HG03175 (cell line): ENCODE data around the gene GSTM2.

ENCODE experiments used
- ATAC-seq: cut with Tn5 transposase; IDR thresholded peaks from one replicate; pipeline ENCODE4 v1.9.1; 2021; ENCODE audit warnings: mild to moderate bottlenecking, moderate library complexity; ENCODE audit not compliant: unreplicated experiment

GSTM2 gene

GRCh38 chr1:109667452-109668122 is at the start of gene GSTM2:
TSS of gene GSTM2 (plus strand) at chr1:109668057. CDS start at chr1:109668116, 59 bp downstream.
- peak; percentile 85 for ATAC-seq

- no peak for ATAC-seq
Measured at GRCh38 chr1:109618661-109619575, 48.9 kb upstream of the GSTM2 start.

GRCh38 chr1:109619576-109620400 is 48.1 kb upstream of the GSTM2 start, which contains the start of the genes AMPD2 and GNAT2:
TSS of gene AMPD2 (plus strand) at chr1:109619837. CDS start at chr1:109621176, 1,339 bp downstream.
TSS of gene GNAT2 (minus strand) at chr1:109619616. CDS start at chr1:109612870, 6,746 bp downstream.
- peak; percentile 54 for ATAC-seq

GRCh38 chr1:109620401-109620791 is 47.5 kb upstream of the GSTM2 start:
- no peak for ATAC-seq

DNA sequence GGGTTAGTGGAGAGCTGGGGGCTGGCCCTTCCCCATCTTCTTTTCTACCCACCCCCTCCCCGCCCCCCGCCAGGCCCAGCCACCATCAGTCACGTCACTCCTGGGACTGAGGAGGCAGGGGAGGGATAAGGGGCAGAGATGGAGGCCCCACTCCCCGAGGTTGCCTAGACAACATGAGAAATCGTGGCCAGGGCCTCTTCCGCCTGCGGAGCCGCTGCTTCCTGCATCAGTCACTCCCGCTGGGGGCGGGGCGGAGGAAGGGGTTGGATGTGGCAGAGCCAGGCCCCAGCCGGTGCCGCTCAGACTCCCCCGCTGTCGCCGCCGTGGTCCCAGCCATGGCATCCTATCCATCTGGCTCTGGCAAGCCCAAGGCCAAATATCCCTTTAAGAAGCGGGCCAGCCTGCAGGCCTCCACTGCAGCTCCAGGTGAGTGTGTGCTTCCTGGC is 47.0 kb upstream of the GSTM2 start:
- peak; percentile 71 for ATAC-seq

GRCh38 chr1:109621379-109622136 is 46.3 kb upstream of the GSTM2 start:
- no peak for ATAC-seq

DNA sequence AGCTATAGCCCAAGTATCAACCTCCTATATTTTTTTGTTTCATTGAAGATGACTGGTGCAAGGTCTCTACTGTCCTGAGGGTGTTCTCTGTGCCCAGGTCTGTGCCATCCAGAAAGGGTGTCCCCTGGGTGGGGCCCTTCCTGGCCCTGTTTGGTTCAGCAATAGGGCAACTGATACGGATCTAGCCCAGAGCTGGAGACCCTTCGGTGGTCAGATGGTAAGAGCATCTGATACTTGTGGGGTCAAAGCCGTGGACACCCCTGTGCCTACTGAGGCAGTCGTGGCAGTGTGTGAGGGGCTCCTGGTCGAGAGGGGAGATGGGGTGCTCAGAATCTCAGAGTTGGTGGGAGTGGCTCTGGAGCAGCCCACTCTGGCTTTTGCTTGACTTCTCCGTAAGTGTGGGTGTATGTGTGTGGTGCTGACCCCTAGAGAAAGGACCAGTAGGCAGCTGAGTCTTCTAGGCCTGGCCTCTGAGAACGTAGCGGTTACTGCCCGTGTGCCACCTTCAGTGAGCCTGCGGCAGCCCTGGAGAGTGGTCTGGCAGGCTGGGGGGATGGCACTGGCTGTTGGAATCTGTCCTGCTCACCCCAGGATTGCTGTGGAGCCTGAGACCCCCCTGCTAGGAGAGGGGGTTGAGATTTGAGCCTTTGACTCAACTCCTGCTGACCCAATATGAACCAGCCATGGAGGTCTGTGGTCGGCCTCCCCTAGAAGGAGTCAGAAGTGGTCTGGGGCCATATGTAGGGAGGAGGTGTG is 45.5 kb upstream of the GSTM2 start:
- no peak for ATAC-seq

GRCh38 chr1:109622895-109623294 is 45.0 kb upstream of the GSTM2 start:
- ATAC-seq: no peak

- ATAC-seq: no peak
Measured at GRCh38 chr1:109623601-109624161, 44.2 kb upstream of the GSTM2 start.

- no peak for ATAC-seq
Measured at GRCh38 chr1:109624201-109625010, 43.5 kb upstream of the GSTM2 start.

- no peak for ATAC-seq
Measured at GRCh38 chr1:109625176-109625575, 42.7 kb upstream of the GSTM2 start.

DNA sequence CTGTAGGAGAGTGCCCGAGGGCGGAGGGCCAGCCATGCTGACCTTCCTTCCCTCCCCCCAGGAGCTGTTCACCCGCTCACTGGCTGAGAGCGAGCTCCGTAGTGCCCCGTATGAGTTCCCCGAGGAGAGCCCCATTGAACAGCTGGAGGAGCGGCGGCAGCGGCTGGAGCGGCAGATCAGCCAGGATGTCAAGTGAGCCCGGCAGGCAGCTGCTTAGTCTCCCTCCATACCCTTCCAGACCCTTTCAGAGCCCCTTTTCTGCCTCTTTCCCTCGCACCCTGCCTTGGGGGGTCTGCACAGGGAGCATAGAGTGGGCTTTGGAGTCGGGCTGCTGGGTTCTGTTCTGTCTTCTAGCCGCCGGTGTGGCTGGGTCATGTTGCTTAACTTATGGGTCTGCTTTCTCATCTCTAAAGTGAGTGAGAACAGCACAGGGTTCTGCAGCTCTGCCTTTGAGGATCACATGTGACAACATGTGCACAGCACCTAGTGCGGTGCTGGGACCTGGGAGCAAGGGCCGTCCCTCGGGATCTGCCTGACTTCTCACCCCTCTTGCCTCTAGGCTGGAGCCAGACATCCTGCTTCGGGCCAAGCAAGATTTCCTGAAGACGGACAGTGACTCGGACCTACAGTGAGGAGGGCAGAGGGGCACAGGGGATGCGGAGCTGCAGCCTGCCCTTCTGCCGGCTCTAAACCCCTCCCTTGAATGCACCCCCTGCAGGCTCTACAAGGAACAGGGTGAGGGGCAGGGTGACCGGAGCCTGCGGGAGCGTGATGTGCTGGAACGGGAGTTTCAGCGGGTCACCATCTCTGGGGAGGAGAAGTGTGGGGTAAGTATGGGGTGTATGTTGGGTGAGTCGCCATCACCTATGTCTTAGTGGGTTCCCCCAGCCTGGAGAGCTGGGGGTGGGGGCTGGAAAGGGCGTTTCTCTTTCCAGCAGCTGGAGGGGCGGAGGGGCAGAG is 42.0 kb upstream of the GSTM2 start:
- no peak for ATAC-seq

GRCh38 chr1:109626682-109627408 is 41.0 kb upstream of the GSTM2 start:
- ATAC-seq: no peak

GRCh38 chr1:109627692-109628399 is 40.0 kb upstream of the GSTM2 start:
- no peak for ATAC-seq

DNA sequence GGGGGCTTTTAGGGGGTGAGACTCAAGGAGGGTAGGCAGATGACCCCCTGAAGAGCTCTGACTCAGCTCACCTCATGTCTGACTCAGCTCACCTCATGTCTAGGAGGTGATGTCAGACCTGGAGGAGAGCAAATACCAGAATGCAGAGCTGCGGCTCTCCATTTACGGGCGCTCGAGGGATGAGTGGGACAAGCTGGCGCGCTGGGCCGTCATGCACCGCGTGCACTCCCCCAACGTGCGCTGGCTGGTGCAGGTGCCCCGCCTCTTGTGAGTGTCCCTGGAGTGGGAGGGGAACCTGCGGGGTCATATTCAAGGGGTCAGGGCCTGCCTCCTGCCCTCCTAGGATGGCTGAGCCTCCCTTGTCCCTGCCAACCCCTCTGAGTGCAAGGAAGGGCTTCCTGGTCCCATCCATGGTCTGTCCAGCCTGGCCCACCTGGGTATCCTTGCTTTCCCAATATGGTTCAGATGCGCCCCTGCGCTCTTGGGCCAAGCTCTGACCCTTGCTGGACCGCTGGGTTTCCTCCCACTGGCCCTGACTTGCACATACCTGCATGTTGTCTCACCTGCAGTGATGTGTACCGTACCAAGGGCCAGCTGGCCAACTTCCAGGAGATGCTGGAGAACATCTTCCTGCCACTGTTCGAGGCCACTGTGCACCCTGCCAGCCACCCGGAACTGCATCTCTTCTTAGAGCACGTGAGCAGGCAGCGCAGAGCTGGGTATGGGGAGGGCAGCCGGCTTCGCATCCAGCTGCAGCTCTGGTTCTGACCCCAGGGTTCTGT is 39.1 kb upstream of the GSTM2 start:
- no peak for ATAC-seq
